T1000 (cell line): ENCODE results near the gene SH3PXD2B.
"Not testable (repeated sequence)": the region's sequence is repeated elsewhere in the genome, so short reads cannot be mapped to it uniquely, and the experiment has no call there.

Experiments
- DNase-seq: peaks from one replicate; lab custom pipeline; 2025; ENCODE audit warnings: mixed read lengths; lab: John Stamatoyannopoulos, UW

SH3PXD2B gene

GRCh38 chr5:172339264-172340180 is 114.8 kb downstream of the SH3PXD2B start:
- no peak for DNase-seq

GRCh38 chr5:172336676-172337285 is 117.5 kb downstream of the SH3PXD2B start:
- DNase-seq, result no peak

- DNase-seq, result no peak
These were observed 118.1 kb downstream of the SH3PXD2B start for GRCh38 chr5:172336264-172336663.

GRCh38 chr5:172335721-172336120 is 118.6 kb downstream of the SH3PXD2B start:
- no peak for DNase-seq

- no peak for DNase-seq
These were observed 119.7 kb downstream of the SH3PXD2B start for GRCh38 chr5:172334641-172335040.

- no peak for DNase-seq
These were observed 120.1 kb downstream of the SH3PXD2B start for GRCh38 chr5:172334196-172334595.

GRCh38 chr5:172326901-172327300 is 127.4 kb downstream of the SH3PXD2B start:
- not testable (repeated sequence) for DNase-seq

GRCh38 chr5:172325452-172325851 is 128.9 kb downstream of the SH3PXD2B start:
- DNase-seq, result no peak

- DNase-seq, result no peak
These were observed 132.0 kb downstream of the SH3PXD2B start for GRCh38 chr5:172322028-172322965.

- no peak for DNase-seq
These were observed 132.7 kb downstream of the SH3PXD2B start for GRCh38 chr5:172321593-172321992.

GRCh38 chr5:172319708-172320441 is 134.4 kb downstream of the SH3PXD2B start:
- DNase-seq, result no peak

GRCh38 chr5:172315587-172316493 is 138.5 kb downstream of the SH3PXD2B start:
- no peak for DNase-seq

- no peak for DNase-seq
These were observed 140.4 kb downstream of the SH3PXD2B start for GRCh38 chr5:172313915-172314314.

- DNase-seq, result no peak
These were observed 142.0 kb downstream of the SH3PXD2B start for GRCh38 chr5:172312286-172312685.

GRCh38 chr5:172311605-172312004 is 142.7 kb downstream of the SH3PXD2B start:
- DNase-seq, result no peak

GRCh38 chr5:172311026-172311425 is 143.3 kb downstream of the SH3PXD2B start:
- no peak for DNase-seq

- no peak for DNase-seq
These were observed 148.9 kb downstream of the SH3PXD2B start for GRCh38 chr5:172305380-172305779.

GRCh38 chr5:172303572-172304335 is 150.6 kb downstream of the SH3PXD2B start:
- DNase-seq, result no peak

- DNase-seq, result no peak
These were observed 151.2 kb downstream of the SH3PXD2B start for GRCh38 chr5:172303162-172303561.
